ENCODE data around the gene ATP1B4.
"Not testable (repeated sequence)": the region's sequence is repeated elsewhere in the genome, so short reads cannot be mapped to it uniquely, and the experiment has no call there.

Gene ATP1B4

GRCh38 chrX:120361764-120362305 is at the start of gene ATP1B4:
Gene ATP1B4 (plus strand): TSS chrX:120362089. CDS start chrX:120362169, 80 bp downstream.
- no peak for DNase-seq

GRCh38 chrX:120315776-120316175 is 46.1 kb upstream of the ATP1B4 start:
- DNase-seq: no peak

- peak; percentile 37 for DNase-seq
These were observed 45.2 kb upstream of the ATP1B4 start for GRCh38 chrX:120316587-120317283.

GRCh38 chrX:120318411-120318810 is 43.5 kb upstream of the ATP1B4 start:
- DNase-seq: no peak

- no peak for DNase-seq
These were observed 40.2 kb upstream of the ATP1B4 start for GRCh38 chrX:120321520-120322281.

- no peak for DNase-seq
These were observed 30.8 kb upstream of the ATP1B4 start for GRCh38 chrX:120331116-120331515.

- no peak for DNase-seq
These were observed 29.5 kb upstream of the ATP1B4 start for GRCh38 chrX:120332394-120332793.

- no peak for DNase-seq
These were observed 27.7 kb upstream of the ATP1B4 start for GRCh38 chrX:120334151-120334550.

- DNase-seq: no peak
These were observed 27.3 kb upstream of the ATP1B4 start for GRCh38 chrX:120334603-120335002.

- DNase-seq: no peak
These were observed 26.6 kb upstream of the ATP1B4 start for GRCh38 chrX:120335289-120335688.

GRCh38 chrX:120336899-120337298 is 25.0 kb upstream of the ATP1B4 start:
- DNase-seq: no peak

GRCh38 chrX:120344566-120344965 is 17.3 kb upstream of the ATP1B4 start:
- not testable (repeated sequence) for DNase-seq

GRCh38 chrX:120350450-120351138 is 11.3 kb upstream of the ATP1B4 start:
- DNase-seq: no peak

GRCh38 chrX:120356084-120356483 is 5.8 kb upstream of the ATP1B4 start:
- DNase-seq: no peak

- no peak for DNase-seq
These were observed 4.7 kb upstream of the ATP1B4 start for GRCh38 chrX:120357186-120357585.

GRCh38 chrX:120358737-120359456 is 3.0 kb upstream of the ATP1B4 start:
- peak; percentile 3 for DNase-seq

GRCh38 chrX:120365320-120365719 is 3.4 kb downstream of the ATP1B4 start:
- no peak for DNase-seq

GRCh38 chrX:120365968-120366367 is 4.1 kb downstream of the ATP1B4 start:
- no peak for DNase-seq

GRCh38 chrX:120366794-120367193 is 4.9 kb downstream of the ATP1B4 start:
- no peak for DNase-seq

- DNase-seq: no peak
These were observed 5.7 kb downstream of the ATP1B4 start for GRCh38 chrX:120367402-120368109.

- DNase-seq: no peak
These were observed 10.9 kb downstream of the ATP1B4 start for GRCh38 chrX:120372667-120373370.

Measured in HCEC 1CT (cell line).